Panc1 (cell line): ENCODE data around the gene GYPC.

Experiments
- CTCF ChIP-seq: fragments of 450-650 bp; IDR thresholded peaks from 2 replicates; pipeline ENCODE4 v1.5.1; 2017; ENCODE audit warnings: mild to moderate bottlenecking
- POLR2AphosphoS5 ChIP-seq: IDR thresholded peaks from 2 replicates; pipeline ENCODE4 v1.6.1; 2012; ENCODE audit warnings: mild to moderate bottlenecking, low read depth, low read length, moderate library complexity

- TF ChIP-seq CTCF (no peak), POLR2AphosphoS5 (no peak)
These were observed at the start of gene GYPC for GRCh38 chr2:126655500-126656430.
